Naive thymus-derived CD8-positive, alpha-beta T cell (primary cell): Measurements from ENCODE around the gene PVALEF. TPM values are rescaled to one million over a fixed set of nuclear protein-coding genes. Genes with fewer than 3 reads are reported as not detected.
A peak's percentile ranks its signal among the peaks of the same experiment; 100 is the strongest.

Experiments
- ATAC-seq, 2 donors: fragments of 150-1000 bp; cut with Tn5 transposase in 1 of 2; sonication (Bioruptor Pico), chemical (Tn5 transposase) in 1 of 2; 1 replicate in 1 of 2; 2 replicates in 1 of 2; pipeline ENCODE4 v1.10.0; 2021; ENCODE audit warnings: mild to moderate bottlenecking in 2 of 2, moderate library complexity in 2 of 2
- POLR2A ChIA-PET: fragments of 350-600 bp; sonication (Branson Sonifier 250); formaldehyde crosslinking; loops from one replicate; lab custom pipeline; 2021; ENCODE audit warnings: antibody characterized with exemption; lab: Charles Lee
- DNase-seq, 10 donors: peaks; one replicate each; pipeline versions ENCODE4 v3.0.0 to v3.0.0-alpha.2; 2020 to 2022
- H3K27ac Mint-ChIP-seq, 10 donors: one replicate each; pipeline ENCODE4 v1.8.0; 2020 to 2022; ENCODE audit warnings: mild to moderate bottlenecking in 10 of 10, mixed read lengths in 10 of 10, moderate library complexity in 4 of 10, inconsistent platforms in 1 of 10
- H3K27me3 Mint-ChIP-seq, 5 donors: one replicate each; pipeline ENCODE4 v1.8.0; 2021 to 2022; ENCODE audit warnings: mixed read lengths in 5 of 5
- H3K36me3 Mint-ChIP-seq, 3 donors: one replicate each; pipeline ENCODE4 v1.8.0; 2020 to 2022; ENCODE audit warnings: mixed read lengths in 3 of 3, mild to moderate bottlenecking in 2 of 3, inconsistent platforms in 1 of 3
- H3K4me1 Mint-ChIP-seq, 4 donors: one replicate each; pipeline ENCODE4 v1.8.0; 2021 to 2022; ENCODE audit warnings: mixed read lengths in 4 of 4
- H3K4me3 Mint-ChIP-seq, 10 donors: one replicate each; pipeline ENCODE4 v1.8.0; 2020 to 2022; ENCODE audit warnings: mild to moderate bottlenecking in 10 of 10, mixed read lengths in 10 of 10, moderate library complexity in 6 of 10, inconsistent platforms in 1 of 10
- H3K9me3 Mint-ChIP-seq, 9 donors: one replicate each; pipeline ENCODE4 v1.8.0; 2020 to 2022; ENCODE audit warnings: mixed read lengths in 9 of 9, mild to moderate bottlenecking in 3 of 9, inconsistent platforms in 1 of 9, moderate library complexity in 1 of 9
- polyA plus RNA-seq, 3 donors: library from polyadenylated mRNA; unstranded; fragments of 300-500 nt; fragmentation: Illumina TruSeq; gene quantifications; one replicate each; pipeline ENCODE4 v1.2.3, GENCODE V29; 2021
- total RNA-seq, 8 experiments: library from RNA in 2 of 8; stranded (reverse) in 2 of 8; gene quantifications; one replicate each; pipeline ENCODE4 v1.2.3 and lab custom pipeline; 2021 to 2026

The PVALEF gene
- total and polyA plus RNA-seq, 5 experiments from 2014 or later, result not detected

DNA sequence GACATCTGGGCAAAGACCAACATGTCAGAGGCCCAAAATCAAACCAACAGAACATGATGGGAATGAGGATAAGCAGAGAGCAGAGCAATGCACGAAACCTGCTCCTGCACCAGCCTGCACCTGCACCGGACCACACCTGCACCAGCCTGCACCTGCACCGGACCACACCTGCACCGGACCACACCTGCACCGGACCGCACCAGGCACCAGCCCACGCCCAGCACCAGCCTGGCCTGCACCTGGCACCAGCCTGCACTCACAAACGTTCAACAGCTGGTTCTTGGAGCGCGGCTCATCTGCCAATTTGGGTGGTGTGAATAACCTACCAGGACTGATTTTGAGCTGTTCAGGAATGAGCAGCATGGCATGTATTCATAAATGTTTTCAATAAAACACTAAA is 39.3 kb downstream of the PVALEF start:
- DNase-seq (no peak), ATAC-seq (no peak)
- Mint-ChIP-seq H3K9me3 (no peaks in the 10 kb centered on the region), H3K4me3 (no peak overlapping the region), H3K36me3 (peaks cover 0 to 5% (median 0%) of the 10 kb centered on the region in 3 donors), H3K27ac (no peak overlapping the region), H3K4me1 (no peaks in the 10 kb centered on the region), H3K27me3 (no peaks in the 10 kb centered on the region)
- POLR2A ChIA-PET, result no interaction called here

GRCh38 chr17:81206166-81206565 is 40.9 kb downstream of the PVALEF start:
- POLR2A ChIA-PET, result no interaction called here
- H3K9me3 Mint-ChIP-seq, result no peaks in the 10 kb centered on the region
- no peak for ATAC-seq
- H3K4me1 Mint-ChIP-seq, result peaks cover 0 to 2% (median 0%) of the 10 kb centered on the region in 4 donors
- peaks cover 0 to 5% (median 0%) of the 10 kb centered on the region in 3 donors for H3K36me3 Mint-ChIP-seq
- no peaks in the 10 kb centered on the region for H3K27me3 Mint-ChIP-seq
- H3K4me3 Mint-ChIP-seq, result no peak overlapping the region
- H3K27ac Mint-ChIP-seq, result no peak overlapping the region
- DNase-seq, result no peak

GRCh38 chr17:81206657-81207056 is 41.4 kb downstream of the PVALEF start:
- peaks cover 0 to 5% (median 0%) of the 10 kb centered on the region in 3 donors for H3K36me3 Mint-ChIP-seq
- H3K27ac Mint-ChIP-seq, result no peak overlapping the region
- no peaks in the 10 kb centered on the region for H3K9me3 Mint-ChIP-seq
- POLR2A ChIA-PET, result no interaction called here
- DNase-seq, result no peak
- H3K4me1 Mint-ChIP-seq, result peaks cover 0 to 3% (median 0%) of the 10 kb centered on the region in 4 donors
- no peaks in the 10 kb centered on the region for H3K27me3 Mint-ChIP-seq
- no peak overlapping the region for H3K4me3 Mint-ChIP-seq
- no peak for ATAC-seq

DNA sequence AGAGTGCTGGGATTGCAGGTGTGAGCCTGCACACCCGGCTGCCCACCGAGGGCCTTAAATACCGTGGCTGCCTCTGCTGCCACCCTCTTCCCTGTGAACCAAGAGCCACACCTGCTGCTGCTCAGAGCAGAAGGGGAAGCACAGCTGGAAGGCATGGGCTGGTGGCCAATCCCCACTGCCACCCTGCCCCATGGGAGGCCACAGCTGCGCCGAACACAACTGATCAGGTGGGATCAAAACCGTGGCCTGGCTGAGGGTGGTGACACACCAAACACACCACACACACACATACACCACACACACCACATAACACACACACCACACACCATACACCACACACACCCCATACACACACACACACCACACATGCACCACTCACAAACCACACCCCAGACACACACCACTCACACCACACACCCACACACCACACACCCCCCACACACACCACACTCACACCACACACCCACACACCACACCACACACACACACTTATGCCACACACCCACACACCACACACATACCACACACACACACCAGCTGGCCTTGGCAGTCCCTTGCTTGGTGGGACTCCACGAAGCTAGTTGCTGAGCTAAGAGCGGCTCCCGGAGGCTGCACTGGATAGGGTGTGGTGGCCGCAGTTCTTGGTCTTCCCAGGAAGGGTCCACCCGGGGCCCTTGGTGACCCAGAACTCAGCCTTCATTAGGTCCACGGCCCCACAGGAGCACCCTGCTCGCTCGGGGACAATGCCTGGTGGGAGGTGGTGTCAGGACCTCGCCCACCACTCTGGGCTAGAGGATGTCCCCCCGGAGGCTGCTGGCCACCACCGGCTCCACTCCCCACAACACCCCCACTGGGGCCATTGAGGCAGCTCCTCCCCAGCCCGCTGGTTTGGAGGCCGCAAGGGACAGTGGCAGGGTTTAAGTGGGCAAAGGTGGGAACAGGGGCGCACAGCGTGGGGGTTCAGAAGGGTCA is 42.6 kb downstream of the PVALEF start:
- POLR2A ChIA-PET, result interaction anchor here (0.5 kb wide), 1 partner anchor 969 kb away, joined by 4 read pairs; no protein-coding TSS in a partner anchor
- Mint-ChIP-seq H3K27me3 (no peaks in the 10 kb centered on the region), H3K27ac (no peak overlapping the region), H3K4me3 (no peak overlapping the region), H3K4me1 (peaks cover 0 to 3% (median 0%) of the 10 kb centered on the region in 4 donors), H3K36me3 (peaks cover 0 to 5% (median 0%) of the 10 kb centered on the region in 3 donors), H3K9me3 (no peaks in the 10 kb centered on the region)
- DNase-seq (no peak), ATAC-seq (no peak)

GRCh38 chr17:81208651-81209050 is 43.3 kb downstream of the PVALEF start:
- Mint-ChIP-seq H3K27me3 (no peaks in the 10 kb centered on the region), H3K9me3 (no peaks in the 10 kb centered on the region), H3K36me3 (peaks cover 0 to 5% (median 0%) of the 10 kb centered on the region in 3 donors), H3K4me3 (no peak overlapping the region), H3K27ac (no peak overlapping the region), H3K4me1 (peaks cover 0 to 3% (median 0%) of the 10 kb centered on the region in 4 donors)
- no peak for ATAC-seq
- no peak for DNase-seq
- POLR2A ChIA-PET, result no interaction called here

GRCh38 chr17:81209141-81209540 is 43.8 kb downstream of the PVALEF start:
- Mint-ChIP-seq H3K27ac (no peak overlapping the region), H3K27me3 (no peaks in the 10 kb centered on the region), H3K4me3 (no peak overlapping the region), H3K4me1 (peaks cover 0 to 3% (median 0%) of the 10 kb centered on the region in 4 donors), H3K9me3 (no peaks in the 10 kb centered on the region), H3K36me3 (peaks cover 0 to 5% (median 0%) of the 10 kb centered on the region in 3 donors)
- POLR2A ChIA-PET, result no interaction called here
- DNase-seq (no peak), ATAC-seq (no peak)

DNA sequence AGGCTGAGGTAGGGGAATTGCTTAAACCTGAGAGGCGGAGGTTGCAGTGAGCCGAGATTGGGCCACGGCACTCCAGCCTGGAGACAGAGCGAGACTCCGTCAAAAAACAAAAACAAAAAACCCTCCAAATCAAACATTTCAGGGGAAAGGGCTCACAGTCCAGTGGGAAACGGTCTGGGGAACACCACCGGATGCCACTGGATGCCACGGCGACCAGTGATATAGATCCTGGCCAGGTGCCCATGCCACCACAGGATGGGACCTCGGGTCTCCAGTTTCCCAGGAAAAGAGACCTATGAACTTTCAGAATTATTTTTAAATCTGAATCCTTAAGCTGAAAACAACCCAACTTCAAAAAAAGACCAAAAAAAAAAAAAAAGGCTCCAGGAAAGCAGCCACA is 45.2 kb downstream of the PVALEF start:
- peaks cover 0 to 3% (median 0%) of the 10 kb centered on the region in 4 donors for H3K4me1 Mint-ChIP-seq
- POLR2A ChIA-PET, result no interaction called here
- H3K36me3 Mint-ChIP-seq, result peaks cover 0 to 4% (median 0%) of the 10 kb centered on the region in 3 donors
- no peak for DNase-seq
- no peak for ATAC-seq
- H3K4me3 Mint-ChIP-seq, result no peak overlapping the region
- no peaks in the 10 kb centered on the region for H3K27me3 Mint-ChIP-seq
- no peaks in the 10 kb centered on the region for H3K9me3 Mint-ChIP-seq
- H3K27ac Mint-ChIP-seq, result no peak overlapping the region

GRCh38 chr17:81210868-81211267 is 45.6 kb downstream of the PVALEF start:
- Mint-ChIP-seq H3K4me1 (peaks cover 0 to 3% (median 0%) of the 10 kb centered on the region in 4 donors), H3K36me3 (peaks cover 0 to 6% (median 0%) of the 10 kb centered on the region in 3 donors), H3K27me3 (no peaks in the 10 kb centered on the region), H3K9me3 (no peaks in the 10 kb centered on the region), H3K4me3 (no peak overlapping the region), H3K27ac (no peak overlapping the region)
- DNase-seq, result no peak
- no peak for ATAC-seq
- POLR2A ChIA-PET, result no interaction called here

DNA sequence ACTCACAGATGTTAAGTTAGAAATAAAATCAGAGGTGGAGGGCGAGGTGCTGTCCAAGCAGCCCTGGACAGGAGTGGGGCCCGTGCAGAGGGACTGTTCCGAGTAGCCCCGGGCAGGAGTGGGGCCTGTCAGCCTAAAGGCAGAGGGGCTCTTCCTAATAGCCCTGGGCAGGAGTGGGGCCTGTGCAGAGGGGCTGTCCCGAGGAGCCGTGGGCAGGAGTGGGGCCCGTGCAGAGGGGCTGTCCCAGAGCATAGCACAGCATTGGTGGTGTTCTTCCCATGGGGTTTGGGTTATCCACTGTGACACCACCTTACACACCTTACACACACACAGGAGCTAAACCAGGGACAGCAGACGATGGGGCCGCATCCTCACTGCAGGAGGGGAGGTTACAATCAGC is 47.1 kb downstream of the PVALEF start:
- peaks cover 0 to 6% (median 3%) of the 10 kb centered on the region in 3 donors for H3K36me3 Mint-ChIP-seq
- ATAC-seq (no peak), DNase-seq (no peak)
- H3K27ac Mint-ChIP-seq, result peak overlapping the region in 1 of 10 donors; percentile 40
- no peaks in the 10 kb centered on the region for H3K27me3 Mint-ChIP-seq
- H3K9me3 Mint-ChIP-seq, result no peaks in the 10 kb centered on the region
- POLR2A ChIA-PET, result no interaction called here
- H3K4me1 Mint-ChIP-seq, result peaks cover 0 to 3% (median 0%) of the 10 kb centered on the region in 4 donors
- H3K4me3 Mint-ChIP-seq, result no peak overlapping the region

- no peaks in the 10 kb centered on the region for H3K27me3 Mint-ChIP-seq
- POLR2A ChIA-PET, result no interaction called here
- H3K4me3 Mint-ChIP-seq, result no peak overlapping the region
- no peak overlapping the region for H3K27ac Mint-ChIP-seq
- DNase-seq (no peak), ATAC-seq (no peak)
- H3K9me3 Mint-ChIP-seq, result no peaks in the 10 kb centered on the region
- peaks cover 0 to 3% (median 0%) of the 10 kb centered on the region in 4 donors for H3K4me1 Mint-ChIP-seq
- H3K36me3 Mint-ChIP-seq, result peaks cover 0 to 3% (median 2%) of the 10 kb centered on the region in 3 donors
Measured at GRCh38 chr17:81213978-81214377, 48.7 kb downstream of the PVALEF start.

GRCh38 chr17:81217491-81217890 is 52.2 kb downstream of the PVALEF start:
- no peak overlapping the region for H3K27ac Mint-ChIP-seq
- ATAC-seq, result no peak
- peaks cover 3 to 9% (median 8%) of the 10 kb centered on the region in 4 donors for H3K4me1 Mint-ChIP-seq
- no peak for DNase-seq
- H3K36me3 Mint-ChIP-seq, result peaks cover 0 to 4% (median 3%) of the 10 kb centered on the region in 3 donors
- H3K27me3 Mint-ChIP-seq, result no peaks in the 10 kb centered on the region
- no peak overlapping the region for H3K4me3 Mint-ChIP-seq
- POLR2A ChIA-PET, result no interaction called here
- H3K9me3 Mint-ChIP-seq, result no peaks in the 10 kb centered on the region

DNA sequence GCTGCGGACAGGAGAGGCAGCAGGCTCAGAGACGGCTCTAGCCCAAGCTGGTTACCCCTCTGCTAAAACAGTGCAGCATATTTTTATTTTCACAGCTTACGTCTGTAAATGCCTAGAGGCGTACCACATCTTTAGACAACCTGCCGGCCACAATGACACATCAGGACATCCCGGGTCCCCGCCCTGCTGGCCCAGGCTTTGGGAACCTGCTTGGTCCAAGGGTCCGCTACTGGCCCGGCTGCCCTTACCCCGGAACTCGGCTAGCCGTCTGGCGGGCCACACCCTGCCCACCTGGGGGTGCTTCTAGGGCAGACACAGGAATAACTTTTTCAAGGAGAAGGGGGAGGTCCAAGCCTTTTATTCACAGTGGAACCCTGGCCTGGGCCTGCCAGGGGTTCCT is 53.2 kb downstream of the PVALEF start:
- Mint-ChIP-seq H3K36me3 (peaks cover 0 to 4% (median 3%) of the 10 kb centered on the region in 3 donors), H3K27ac (no peak overlapping the region), H3K4me1 (peaks cover 3 to 11% (median 10%) of the 10 kb centered on the region in 4 donors), H3K9me3 (no peaks in the 10 kb centered on the region), H3K4me3 (peak overlapping the region in 1 of 10 donors; percentile 29), H3K27me3 (no peaks in the 10 kb centered on the region)
- no peak for ATAC-seq
- POLR2A ChIA-PET, result no interaction called here
- DNase-seq, result no peak

DNA sequence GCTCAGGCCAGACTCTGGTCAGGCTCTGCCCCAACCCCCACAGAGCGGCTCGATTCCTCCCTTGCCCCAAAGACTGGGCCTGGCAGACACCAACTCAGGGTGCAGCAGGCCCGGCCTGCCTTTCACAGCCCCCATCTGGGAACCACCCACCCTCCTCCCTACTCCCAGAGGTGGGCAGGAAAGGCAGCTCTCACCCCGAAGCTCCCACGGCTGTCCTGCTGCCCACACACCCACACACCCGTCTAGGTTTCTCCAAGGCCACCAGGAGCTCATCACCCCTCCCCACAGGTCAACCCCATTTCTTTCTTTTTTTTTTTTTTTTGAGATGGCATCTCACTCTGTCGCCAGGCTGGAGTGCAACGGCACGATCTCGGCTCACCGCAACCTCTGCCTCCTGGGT is 53.7 kb downstream of the PVALEF start:
- no peak overlapping the region for H3K27ac Mint-ChIP-seq
- H3K4me1 Mint-ChIP-seq, result peaks cover 8 to 17% (median 15%) of the 10 kb centered on the region in 4 donors
- H3K36me3 Mint-ChIP-seq, result peaks cover 0 to 4% (median 3%) of the 10 kb centered on the region in 3 donors
- POLR2A ChIA-PET, result interaction anchor here (0.7 kb wide), 1 partner anchor 1175 kb away, joined by 5 read pairs; no protein-coding TSS in a partner anchor
- H3K9me3 Mint-ChIP-seq, result no peaks in the 10 kb centered on the region
- peak overlapping the region in 1 of 10 donors; percentile 12 for H3K4me3 Mint-ChIP-seq
- no peaks in the 10 kb centered on the region for H3K27me3 Mint-ChIP-seq
- ATAC-seq (no peak), DNase-seq (no peak)
